HL-60/S4 treated with retinoic acid at 250 ng/mL for 4 days and 3 days (cell line): Measurements from ENCODE around the gene ANXA11.

Source experiments
- in situ Hi-C: fragments of 300-500 bp; cut with MboI; formaldehyde crosslinking; loops from 2 replicates; pipeline ENCODE4 v1.7.0; 2022; ENCODE audit warnings: low sequenced_read_pairs

The ANXA11 gene

GRCh38 chr10:80122110-80122710 is 83.1 kb downstream of the ANXA11 start:
- in situ Hi-C loops, result no loop called here

GRCh38 chr10:80118669-80119068 is 86.7 kb downstream of the ANXA11 start:
- in situ Hi-C loops, result no loop called here

GRCh38 chr10:80110986-80111385 is 94.4 kb downstream of the ANXA11 start:
- in situ Hi-C loops, result no loop called here

- in situ Hi-C loops, result no loop called here
These were observed 96.6 kb downstream of the ANXA11 start for GRCh38 chr10:80108576-80109239.

GRCh38 chr10:80104066-80104926 is 101.0 kb downstream of the ANXA11 start:
- in situ Hi-C loops, result no loop called here
